Fibroblast of skin of scalp (primary cell): ENCODE results near the gene SLC6A3. TPM values are rescaled to one million over a fixed set of nuclear protein-coding genes. Genes with fewer than 3 reads are reported as not detected.

Experiments
- DNase-seq: peaks from one replicate; pipeline ENCODE4 v3.0.0-alpha.2; 2013
- polyA plus RNA-seq, 2 experiments: library from polyadenylated mRNA; unstranded; fragments of 120-200 nt; gene quantifications; one replicate each; pipeline ENCODE4 v1.2.1, GENCODE V29; 2013; ENCODE audit not compliant: insufficient read length in 2 of 2

The SLC6A3 gene
- not detected for polyA plus RNA-seq (2013, experiment 1 of 2; ENCODE audit: insufficient read length)
- polyA plus RNA-seq (2013, experiment 2 of 2; ENCODE audit: insufficient read length): not detected

GRCh38 chr5:1445313-1445688, at the start of gene SLC6A3:
TSS of gene SLC6A3 (minus strand) at chr5:1445440. CDS start at chr5:1443197, 2,243 bp downstream.
- no peak for DNase-seq

- DNase-seq: no peak
Measured at GRCh38 chr5:1493941-1494340, 48.7 kb upstream of the SLC6A3 start.

GRCh38 chr5:1493413-1493812, 48.2 kb upstream of the SLC6A3 start:
- no peak for DNase-seq

- no peak for DNase-seq
Measured at GRCh38 chr5:1492757-1493156, 47.5 kb upstream of the SLC6A3 start.

- DNase-seq: no peak
Measured at GRCh38 chr5:1490376-1490775, 45.1 kb upstream of the SLC6A3 start.

- DNase-seq: no peak
Measured at GRCh38 chr5:1489754-1490153, 44.5 kb upstream of the SLC6A3 start.

GRCh38 chr5:1488882-1489680, 43.8 kb upstream of the SLC6A3 start:
- peak; percentile 61 for DNase-seq

GRCh38 chr5:1487079-1487764, 42.0 kb upstream of the SLC6A3 start:
- DNase-seq: no peak

- DNase-seq: no peak
Measured at GRCh38 chr5:1486271-1486670, 41.0 kb upstream of the SLC6A3 start.

- no peak for DNase-seq
Measured at GRCh38 chr5:1485579-1486118, 40.4 kb upstream of the SLC6A3 start.

GRCh38 chr5:1484730-1485578, 39.7 kb upstream of the SLC6A3 start:
- DNase-seq: no peak

GRCh38 chr5:1483856-1484729, 38.9 kb upstream of the SLC6A3 start:
- no peak for DNase-seq

GRCh38 chr5:1483064-1483463, 37.8 kb upstream of the SLC6A3 start:
- DNase-seq: no peak

- DNase-seq: no peak
Measured at GRCh38 chr5:1481959-1482331, 36.7 kb upstream of the SLC6A3 start.

GRCh38 chr5:1481266-1481958, 36.2 kb upstream of the SLC6A3 start:
- no peak for DNase-seq

- no peak for DNase-seq
Measured at GRCh38 chr5:1480806-1481205, 35.6 kb upstream of the SLC6A3 start.

- DNase-seq: no peak
Measured at GRCh38 chr5:1480217-1480616, 35.0 kb upstream of the SLC6A3 start.

- DNase-seq: peak; percentile 24
Measured at GRCh38 chr5:1479581-1480188, 34.4 kb upstream of the SLC6A3 start.

GRCh38 chr5:1479066-1479465, 33.8 kb upstream of the SLC6A3 start:
- no peak for DNase-seq

- no peak for DNase-seq
Measured at GRCh38 chr5:1478271-1479035, 33.2 kb upstream of the SLC6A3 start.
